CD4-positive, alpha-beta T cell treated with Interleukin-6 for 4 hours (primary cell): ENCODE results near the gene SERINC5.
"Not testable (repeated sequence)": the region's sequence is repeated elsewhere in the genome, so short reads cannot be mapped to it uniquely, and the experiment has no call there.

Source experiments
- DNase-seq: peaks from one replicate; pipeline ENCODE4 v3.0.0-alpha.2; 2020; ENCODE audit warnings: mixed read lengths

SERINC5 gene

DNA sequence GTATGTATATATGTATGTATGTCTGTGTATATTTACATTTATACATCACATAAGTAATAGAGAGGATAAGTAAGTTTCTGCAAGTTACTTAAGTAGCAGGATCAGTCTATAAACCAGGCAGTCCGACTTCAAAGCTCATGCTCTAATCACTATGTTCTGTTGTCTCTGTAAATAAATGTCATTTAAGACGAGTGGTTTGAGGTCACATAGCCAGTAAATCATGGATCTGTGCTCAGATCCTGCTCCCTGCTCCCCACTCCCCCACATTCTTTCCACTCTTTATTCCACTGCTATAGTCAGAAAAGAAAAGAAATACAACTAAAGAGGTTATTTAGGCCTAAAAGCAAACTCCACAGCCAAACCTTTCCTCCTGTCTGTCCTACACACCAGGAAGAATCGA, 90.4 kb downstream of the SERINC5 start:
- DNase-seq, result no peak

DNA sequence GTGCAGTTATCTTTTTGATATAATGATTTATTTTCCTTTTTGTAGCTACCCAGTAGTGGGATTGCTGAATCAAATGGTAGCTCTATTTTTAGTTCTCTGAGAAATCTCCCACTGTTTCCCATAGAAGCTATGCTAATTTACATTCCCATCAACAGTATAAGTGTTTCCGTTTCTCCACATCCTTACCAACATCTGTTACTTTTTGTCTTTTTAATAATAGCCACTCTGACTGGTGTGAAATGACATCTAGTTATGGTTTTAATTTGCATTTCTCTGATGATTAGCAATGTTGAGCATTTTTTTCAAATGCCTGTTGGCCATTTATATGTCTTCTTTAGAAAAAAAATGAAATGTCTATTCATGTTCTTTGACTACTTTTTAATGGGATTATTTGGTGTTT, 94.7 kb downstream of the SERINC5 start:
- DNase-seq, result no peak

DNA sequence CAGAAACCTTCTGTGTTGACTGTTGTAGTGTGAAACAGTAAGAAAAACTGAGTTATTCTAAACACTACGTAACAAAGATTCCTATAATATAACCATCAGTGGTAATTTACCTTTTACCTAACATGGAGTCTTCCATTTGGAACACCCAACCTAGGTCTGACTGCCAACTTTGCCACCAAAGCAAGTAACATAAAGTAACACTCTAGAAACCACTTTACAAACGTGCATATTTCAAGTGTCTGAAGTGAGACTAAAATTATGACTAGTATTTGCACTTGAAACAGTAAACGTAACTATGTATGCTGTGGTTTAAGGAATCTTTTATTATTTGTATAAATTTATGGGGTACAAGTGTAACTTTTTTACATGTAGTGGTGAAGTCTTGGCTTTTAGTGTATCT, 95.6 kb downstream of the SERINC5 start:
- DNase-seq, result no peak

DNA sequence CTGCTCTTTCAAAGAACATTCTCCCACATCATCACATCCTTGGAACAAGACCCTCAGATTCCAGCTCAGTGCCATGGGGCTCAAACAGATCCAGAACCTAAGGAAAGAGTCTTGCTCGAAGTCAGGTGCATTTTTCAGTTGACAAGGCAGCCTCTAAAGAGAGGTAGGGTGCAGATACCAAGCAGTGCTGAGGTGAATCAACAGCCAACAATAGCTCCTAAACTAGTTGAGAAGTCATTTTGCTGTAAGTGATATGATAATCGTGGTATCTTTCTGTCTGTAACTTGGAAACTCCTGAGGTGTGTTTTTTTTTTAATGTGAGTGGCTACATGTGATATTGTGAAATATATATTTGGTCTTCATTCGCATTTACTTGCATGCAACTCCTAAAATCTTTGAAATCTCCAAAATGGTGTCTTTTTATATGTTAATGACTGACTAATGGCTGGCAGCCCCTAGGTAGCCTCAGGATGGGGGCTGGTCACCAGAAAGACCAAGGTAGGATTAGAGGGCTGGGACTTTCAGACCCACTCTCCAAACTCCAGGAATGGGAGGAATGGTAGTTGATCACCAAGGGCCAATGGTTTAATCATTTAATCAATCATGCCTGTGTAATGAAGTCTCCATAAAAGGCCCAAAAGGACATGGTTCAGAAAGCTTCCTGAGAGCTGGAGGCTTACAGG, 96.6 kb downstream of the SERINC5 start:
- DNase-seq, result no peak

DNA sequence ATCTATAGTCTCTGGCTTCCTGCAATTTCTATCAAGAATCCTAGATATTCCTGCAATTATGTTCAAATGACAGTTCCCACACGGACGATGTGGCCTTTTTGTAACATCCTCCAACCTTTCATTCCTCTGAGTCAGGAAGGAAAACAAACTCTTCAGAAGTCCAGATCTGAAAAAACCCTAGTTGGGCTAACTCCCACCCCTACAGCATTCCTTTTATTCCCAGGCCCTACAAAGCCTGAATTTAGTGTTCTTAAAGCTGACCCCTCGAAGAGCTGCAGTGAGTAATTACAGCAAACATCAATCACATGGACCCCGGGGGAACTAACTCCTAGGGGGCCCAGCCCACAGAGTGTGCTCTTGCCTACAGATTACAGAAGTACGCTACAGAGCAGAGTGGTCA, 99.7 kb downstream of the SERINC5 start:
- no peak for DNase-seq

DNA sequence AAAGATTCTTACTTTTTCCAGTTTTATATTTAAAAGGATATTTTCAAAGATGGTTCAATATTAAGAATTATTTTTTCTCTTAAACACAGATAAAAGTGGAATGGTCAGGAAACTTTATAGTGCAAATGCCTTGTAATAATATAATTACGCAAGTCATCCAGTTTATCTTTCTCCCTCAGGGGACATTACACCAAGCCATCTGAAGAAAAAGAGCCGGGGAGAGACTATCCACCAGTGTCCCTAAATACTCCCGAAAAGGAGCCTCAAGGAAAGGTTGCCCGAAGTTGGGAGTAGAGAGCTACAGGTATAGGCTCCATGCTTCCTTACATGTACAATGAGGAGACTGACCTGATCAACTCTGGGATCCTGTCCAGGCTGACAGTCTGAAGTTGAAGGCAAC, 101.1 kb downstream of the SERINC5 start:
- DNase-seq, result no peak

DNA sequence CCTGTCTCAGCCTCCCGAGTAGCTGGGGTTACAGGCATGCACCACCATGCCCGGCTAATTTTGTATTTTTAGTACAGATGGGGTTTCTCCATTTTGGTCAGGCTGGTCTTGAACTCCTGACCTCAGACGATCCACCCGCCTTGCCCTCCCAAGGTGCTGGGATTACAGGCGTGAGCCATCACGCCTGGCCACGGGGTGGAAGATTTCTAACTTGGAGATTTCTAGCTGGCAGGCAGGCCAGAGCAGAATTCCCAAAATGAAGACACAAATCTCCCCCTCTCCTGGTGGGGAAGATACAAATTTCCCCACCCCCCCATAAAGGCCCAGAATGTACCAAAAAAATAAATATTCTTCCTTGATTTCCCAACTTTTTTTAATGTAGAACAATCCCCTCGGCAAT, 101.6 kb downstream of the SERINC5 start:
- DNase-seq, result not testable (repeated sequence)

DNA sequence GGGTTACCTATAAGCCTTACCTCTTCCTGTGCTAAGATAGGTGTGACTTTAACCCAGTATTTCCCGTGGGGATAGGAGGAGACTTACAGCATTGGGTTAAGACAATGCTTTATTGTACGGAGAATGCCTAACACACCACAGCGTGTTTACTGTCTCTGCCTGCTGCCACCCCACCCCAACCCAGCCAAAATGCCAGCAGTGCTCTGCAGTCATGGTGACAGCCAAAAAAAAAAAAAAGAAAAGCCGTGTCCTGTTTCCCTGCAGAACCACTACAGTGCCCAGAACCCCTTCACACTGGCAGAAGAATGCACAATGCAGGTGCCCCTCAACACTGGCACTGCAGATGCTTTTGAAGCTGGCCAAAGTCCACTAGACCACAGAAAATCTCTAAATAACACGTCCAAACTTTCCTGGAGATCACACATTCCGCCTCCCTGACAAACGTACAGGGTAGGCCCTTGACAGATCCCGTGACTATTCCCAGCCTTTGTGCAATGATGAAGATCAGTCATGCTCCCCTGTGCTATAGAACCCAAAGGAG, 102.2 kb downstream of the SERINC5 start:
- peak; percentile 47 for DNase-seq

DNA sequence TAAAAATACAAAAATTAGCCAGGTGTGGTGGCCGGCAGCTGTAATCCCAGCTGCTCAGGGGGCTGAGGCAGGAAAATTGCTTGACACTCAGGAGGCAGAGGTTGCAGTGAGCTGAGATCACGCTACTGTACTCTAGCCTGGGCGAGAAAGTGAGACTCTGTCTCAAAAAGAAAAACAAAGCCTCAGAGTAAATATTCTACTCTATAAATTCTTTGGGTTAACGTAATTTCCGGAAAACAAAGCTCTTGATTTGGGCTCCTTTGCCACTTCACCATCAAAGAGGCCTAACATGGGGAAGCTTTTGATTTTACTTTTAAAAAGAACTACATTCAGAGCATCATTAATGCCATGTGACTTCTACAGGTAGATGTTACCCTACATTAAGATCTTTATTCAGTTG, 103.1 kb downstream of the SERINC5 start:
- peak; percentile 39 for DNase-seq

DNA sequence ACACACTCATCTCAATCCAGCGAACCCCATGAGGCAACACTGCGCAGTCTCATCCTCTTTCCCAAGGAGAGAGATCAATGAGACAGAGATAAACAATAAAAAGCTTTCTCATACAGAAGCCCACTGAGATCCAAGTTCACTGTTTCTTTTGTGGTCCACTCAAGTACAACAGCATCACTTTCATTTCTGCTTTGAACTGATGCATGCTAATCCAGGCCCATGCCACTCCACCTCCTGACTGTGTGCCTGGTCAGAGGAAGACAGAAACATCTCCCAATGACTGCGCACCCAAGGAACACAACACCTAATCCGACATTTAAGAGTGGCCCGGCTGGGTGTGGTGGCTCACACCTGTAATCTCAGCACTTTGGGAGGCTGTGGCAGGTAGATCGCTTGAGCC, 104.0 kb downstream of the SERINC5 start:
- no peak for DNase-seq

DNA sequence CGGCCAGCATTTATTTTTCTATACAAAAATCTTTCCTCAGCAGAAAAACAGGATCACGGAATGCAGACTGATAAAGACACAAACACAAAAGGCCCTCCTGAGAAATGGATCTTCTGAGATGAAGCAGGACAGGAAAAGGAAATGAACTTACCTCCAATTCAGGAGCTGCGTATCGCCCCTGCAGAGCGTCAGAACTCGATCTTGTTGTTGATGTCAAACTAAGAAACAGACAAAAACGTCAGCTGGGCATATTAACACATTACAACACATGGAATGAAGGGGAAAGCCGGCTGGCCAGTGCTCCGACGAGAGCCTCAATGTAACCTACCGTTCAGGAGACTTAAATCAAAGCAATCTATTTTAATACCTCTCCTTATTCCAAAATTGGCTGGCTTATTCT, 105.1 kb downstream of the SERINC5 start:
- peak; percentile 42 for DNase-seq

DNA sequence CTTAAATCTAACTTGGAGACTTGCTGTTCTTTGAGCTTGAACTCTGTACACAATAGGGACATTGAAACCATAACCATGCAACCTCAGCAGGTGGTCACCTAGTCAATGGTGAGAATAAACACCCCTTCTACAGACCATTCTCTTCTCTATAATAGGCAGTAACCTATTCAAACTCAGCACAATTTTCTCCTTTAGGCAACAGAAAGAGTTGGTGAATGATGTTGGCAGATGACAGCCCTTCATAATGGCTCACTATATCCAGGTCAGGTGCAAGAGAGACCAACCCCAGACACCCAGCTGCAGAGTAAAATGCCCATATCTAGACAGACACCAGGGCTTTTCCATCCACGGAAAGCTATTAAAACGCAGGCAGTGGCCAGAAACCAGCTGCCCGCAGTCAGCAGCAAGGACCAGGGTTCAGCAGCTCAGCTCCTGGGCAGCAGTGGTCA, 106.7 kb downstream of the SERINC5 start:
- DNase-seq, result no peak

DNA sequence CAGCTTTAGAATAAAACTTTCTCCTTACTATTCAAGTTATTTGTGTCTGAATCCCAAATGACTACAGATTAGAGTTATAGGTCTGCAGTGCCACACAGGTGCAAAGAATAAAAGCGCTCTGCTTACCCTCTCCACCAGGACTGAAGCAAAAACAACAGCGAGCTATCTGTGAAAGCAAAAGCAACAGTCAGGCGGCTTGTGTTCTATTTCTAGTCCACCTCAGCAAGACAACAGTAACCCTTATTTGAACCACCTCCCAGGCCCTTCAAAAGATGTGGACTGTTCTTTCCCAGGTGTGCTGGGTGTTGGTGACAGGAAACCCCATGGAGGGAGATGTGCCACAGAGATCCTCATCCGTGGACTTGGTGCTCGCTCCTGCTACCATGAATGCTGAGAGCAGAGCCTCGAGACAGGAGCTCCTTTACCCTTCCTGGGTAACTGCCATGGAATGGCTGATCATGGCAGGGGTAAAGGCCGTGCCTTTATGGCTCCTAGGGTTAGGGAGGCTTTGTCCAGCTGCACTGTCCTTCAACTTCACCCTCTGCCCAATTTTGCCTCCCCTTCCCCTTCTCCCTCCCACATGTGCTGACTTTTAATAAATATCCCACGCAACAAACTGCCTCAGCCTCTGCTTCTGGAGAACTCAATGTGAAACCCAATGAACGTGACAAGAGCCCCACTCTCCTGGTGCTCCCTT, 108.6 kb downstream of the SERINC5 start:
- DNase-seq, result no peak

DNA sequence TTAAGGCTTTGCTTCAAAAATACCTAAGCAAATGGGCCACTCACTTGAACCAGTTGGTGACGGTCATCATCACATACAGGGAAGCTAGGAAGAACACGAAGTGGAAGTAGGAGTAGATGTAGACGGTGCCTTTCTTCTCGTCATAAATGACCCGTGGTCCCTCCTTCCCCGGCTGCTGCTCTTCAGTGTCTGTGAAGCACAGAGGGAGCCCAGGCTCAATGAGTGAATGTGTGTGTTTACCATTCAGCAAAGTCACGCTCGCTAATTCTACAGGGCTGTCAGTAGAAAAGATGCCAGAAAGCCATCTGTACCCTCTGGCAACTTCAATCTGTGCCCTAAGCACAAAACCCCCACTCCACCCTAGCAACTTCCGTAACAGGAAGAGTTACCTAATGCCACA, 109.8 kb downstream of the SERINC5 start:
- DNase-seq, result no peak

DNA sequence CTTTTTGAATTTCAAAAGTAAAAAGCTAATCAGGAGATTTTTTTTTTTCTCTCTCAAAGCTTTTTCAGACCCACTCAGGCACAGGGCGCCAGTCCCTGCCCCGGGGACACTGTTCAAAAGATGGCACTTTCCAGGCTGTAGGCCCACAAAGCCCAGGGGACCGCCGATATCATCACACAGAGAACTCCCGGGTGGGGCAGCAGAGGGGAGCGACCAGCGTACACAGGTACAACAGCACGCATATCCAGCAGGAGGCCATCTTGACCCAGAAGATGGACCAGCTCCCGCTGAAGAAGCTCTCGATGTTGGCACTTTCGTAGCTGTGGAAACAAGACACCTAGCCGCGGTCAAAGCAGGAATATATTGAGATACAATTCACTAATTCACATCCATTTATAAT, 112.4 kb downstream of the SERINC5 start:
- no peak for DNase-seq

DNA sequence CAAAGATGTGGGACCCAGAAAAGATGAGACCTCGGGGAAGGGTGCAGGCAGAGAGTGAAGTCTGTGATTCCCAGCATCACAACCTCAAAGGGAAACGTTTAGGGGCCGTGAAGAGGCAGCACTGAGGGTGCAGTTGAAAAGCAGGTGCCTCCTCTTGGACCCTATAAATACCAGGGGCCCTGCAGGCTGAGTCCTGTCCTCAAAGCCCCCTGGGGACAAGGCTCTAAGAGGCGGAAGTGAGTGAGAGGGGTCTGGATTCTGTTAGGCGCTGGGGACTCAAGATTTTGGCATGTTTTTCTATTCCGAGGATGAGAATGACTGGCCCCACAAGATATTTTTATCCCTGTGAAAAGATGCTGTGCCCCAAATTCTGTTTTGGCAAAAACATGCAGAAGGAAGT, 112.9 kb downstream of the SERINC5 start:
- no peak for DNase-seq

DNA sequence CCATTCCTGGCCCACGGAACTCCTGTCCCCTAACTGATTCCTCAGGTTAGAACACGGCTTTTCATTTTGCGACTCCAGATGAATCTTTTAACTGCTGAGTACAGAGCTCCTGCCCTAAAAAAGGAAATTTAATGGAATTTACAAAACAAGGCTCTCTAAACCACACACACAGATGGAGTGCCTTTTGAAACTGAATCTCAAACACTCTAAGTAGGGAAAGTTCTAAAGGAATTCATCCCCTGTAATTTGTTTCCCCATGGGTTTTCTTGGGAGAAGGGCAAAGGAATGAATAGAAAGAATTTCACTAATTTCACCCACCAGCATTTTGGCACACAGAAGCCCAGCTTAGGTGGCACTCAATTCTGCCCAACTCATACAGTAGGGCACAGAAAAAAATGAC, 114.2 kb downstream of the SERINC5 start:
- DNase-seq, result no peak

DNA sequence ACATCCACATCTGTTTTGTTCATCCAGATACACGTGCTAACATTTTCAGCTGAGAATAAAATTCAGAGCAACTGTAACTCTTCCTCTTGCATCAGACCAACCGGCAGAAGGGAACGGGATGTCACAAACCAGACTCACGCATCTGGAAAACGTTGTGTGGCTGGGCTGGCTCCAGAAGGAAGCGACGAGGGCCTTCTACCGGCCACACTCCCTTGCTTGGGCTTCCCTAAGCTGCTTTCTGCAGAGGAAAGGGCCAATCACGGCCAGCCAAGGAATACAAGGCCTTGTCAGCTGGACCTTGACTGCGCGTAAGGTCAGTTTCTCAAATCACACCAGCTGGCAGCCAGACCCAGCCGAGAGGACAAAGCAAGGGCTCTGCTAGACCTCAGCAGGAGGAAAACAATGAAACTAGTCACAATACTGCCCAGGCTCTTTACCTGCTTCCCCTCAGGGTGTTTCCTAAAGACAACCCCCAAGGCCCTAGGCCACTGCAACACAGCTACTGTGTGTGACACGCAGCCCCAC, 114.6 kb downstream of the SERINC5 start:
- DNase-seq, result no peak

DNA sequence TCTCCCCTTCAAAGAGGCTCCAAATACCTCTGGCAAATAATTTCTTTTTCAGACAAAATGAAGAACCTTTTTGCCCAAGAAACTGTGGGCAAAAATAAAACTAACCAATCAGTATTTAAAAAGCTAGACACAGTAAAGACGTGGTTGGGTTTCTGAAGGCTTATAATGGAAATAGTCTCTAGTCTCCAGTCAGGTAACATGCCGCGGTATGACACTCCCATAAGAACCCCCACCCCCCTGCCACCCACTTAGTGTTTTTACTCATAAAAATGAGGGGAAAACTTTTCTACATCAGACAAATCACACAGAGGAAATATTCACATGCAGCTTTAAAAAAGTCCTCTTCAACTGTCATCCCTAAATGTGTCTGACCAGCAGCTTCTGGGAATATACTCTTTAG, 115.4 kb downstream of the SERINC5 start:
- peak; percentile 33 for DNase-seq

DNA sequence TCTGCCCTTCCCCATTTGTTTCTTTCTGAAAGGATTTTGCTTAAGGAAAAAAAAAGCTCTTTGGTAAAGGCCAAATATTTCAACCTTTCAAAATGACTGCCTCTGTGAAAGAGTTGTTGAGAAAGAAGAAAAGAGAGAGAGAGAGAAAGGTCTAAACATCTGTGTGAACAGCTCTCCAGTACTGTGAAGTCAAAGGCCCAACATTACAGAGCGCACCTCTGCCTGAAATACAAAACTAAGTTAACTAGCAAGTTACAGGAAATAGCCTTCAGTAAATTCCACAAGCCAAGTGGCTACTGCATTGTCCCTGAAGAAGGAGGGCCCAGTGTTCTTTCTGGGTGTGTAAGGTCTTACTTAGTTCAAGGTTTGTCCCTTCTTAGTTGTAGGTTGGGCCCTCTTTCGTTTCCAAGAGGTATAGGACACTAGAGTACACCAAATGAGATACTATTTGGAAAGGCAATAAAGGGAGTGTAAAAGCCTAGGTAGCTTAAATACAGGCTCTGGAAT, 116.3 kb downstream of the SERINC5 start:
- DNase-seq, result no peak

DNA sequence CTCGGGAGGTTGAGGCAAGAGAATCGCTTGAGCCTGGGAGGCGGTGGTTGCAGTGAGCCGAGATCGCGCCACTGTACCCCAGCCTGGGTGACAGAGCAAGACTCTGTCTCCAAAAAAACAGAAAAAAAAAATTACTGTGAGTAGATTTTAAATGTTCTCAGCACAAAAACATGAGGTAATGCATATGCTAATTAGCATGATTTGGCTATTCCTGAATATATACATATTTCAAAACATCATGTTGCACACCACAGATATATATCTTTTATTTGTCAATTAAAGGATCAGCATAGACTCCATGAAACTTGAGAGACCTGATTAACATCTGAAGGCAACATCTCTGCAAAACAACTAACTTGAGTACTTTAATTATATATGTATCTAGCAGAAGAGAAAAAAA, 117.4 kb downstream of the SERINC5 start:
- DNase-seq, result no peak

DNA sequence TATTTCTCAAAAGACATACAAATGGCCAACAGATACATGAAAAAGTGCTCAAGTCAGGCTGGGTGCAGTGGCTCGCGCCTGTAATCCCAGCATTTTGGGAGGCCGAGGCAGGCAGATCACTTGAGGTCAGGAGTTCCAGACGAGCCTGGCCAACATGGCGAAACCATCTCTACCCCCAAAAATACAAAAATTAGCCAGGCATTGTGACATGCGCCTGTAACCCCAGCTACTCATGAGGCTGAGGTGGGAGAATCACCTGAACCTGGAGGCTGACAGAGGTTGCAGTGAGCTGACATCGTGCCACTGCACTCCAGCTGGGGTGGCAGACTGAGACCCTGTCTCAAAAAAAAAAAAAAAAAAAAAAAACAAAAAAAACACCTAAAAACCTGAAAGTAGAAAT, 119.0 kb downstream of the SERINC5 start:
- DNase-seq, result peak; percentile 37

DNA sequence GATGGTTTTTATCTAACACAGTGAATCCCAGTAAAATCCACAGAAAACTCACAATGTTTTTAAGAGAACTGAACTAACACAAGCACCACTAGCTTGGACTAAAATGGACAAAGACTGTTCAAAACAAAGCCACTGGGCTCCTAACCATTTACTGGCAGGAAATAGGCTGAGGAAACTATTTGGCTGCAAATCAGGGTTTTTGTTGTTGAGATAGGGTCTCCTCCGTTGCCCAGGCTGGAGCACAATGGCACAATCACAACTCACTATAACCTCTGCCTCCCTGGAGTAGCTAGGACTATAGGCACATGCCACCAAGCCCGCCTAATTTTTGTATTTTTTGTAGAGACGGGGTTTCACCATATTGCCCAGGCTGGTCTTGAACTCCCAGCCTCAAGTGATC, 121.0 kb downstream of the SERINC5 start:
- DNase-seq, result no peak

DNA sequence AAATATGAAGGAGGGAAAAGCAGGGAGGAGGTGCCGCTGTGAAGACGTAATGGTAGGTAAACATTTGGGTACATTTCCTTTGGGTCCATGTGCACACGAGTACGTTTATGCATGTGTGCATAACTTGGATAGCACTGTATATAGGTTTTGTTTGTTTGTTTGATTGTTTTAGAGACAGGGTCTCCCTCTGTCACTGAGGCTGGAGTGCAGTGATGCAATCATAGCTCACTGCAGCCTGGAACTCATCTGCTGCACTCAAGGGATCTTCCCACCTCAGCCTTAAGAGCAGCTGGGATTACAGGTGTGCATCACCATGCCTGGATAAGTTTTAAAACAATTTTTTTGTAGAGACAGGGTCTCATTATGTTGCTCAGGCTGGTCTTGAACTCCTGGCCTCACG, 126.7 kb downstream of the SERINC5 start:
- DNase-seq, result no peak
